ENCODE results near the gene C15orf61.

DNA sequence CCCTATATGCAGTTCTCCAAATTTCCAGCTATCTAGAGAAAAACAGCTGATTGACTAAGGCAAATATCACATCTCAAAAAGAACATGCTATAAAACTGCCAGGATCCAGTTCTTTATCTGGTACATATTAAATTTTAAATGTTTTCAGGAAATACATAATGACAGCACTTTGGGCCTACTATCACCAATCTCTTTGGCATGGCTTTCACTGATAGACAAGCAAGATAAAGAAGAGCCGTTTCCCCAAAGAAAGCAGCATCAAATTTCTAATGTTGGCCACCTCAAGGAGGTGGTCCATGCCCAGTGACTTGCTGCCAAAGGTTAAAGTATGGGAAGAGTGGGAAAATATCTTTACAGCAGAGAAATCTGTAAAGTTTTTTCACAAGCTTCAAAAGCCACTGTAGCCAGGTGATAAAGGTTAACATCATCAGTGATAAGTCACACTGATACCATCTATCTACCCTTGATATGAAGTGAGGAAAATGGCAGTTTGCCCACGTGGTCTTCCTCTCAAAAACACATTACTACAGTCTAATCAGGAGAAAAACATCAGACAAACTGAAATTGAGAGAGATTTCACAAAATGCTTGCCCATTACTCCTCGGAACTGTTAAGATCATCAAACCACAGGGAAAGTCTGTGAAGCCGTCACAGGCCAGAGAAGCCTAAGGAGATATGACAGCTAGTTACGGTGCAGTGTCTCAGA, 46.4 kb upstream of the C15orf61 start:
- TF ChIP-seq, protein P1, sequence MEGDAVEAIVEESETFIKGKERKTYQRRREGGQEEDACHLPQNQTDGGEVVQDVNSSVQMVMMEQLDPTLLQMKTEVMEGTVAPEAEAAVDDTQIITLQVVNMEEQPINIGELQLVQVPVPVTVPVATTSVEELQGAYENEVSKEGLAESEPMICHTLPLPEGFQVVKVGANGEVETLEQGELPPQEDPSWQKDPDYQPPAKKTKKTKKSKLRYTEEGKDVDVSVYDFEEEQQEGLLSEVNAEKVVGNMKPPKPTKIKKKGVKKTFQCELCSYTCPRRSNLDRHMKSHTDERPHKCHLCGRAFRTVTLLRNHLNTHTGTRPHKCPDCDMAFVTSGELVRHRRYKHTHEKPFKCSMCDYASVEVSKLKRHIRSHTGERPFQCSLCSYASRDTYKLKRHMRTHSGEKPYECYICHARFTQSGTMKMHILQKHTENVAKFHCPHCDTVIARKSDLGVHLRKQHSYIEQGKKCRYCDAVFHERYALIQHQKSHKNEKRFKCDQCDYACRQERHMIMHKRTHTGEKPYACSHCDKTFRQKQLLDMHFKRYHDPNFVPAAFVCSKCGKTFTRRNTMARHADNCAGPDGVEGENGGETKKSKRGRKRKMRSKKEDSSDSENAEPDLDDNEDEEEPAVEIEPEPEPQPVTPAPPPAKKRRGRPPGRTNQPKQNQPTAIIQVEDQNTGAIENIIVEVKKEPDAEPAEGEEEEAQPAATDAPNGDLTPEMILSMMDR (IDR thresholded peaks at IDR 0.05) = no peak
- TF ChIP-seq POLR2A (IDR thresholded peaks at IDR 0.05) = no peak

All from heart left ventricle (tissue), 13 donors.